NCI-H1694 (cell line): ENCODE data around the gene STEEP1.

Source experiments
- DNase-seq: peaks from one replicate; lab custom pipeline; 2025; lab: John Stamatoyannopoulos, UW

Gene STEEP1

GRCh38 chrX:119565107-119565663, at the start of gene STEEP1:
STEEP1 (minus strand) TSS chrX:119565409; CDS start chrX:119565355, 54 bp downstream.
- peak; percentile 92 for DNase-seq

GRCh38 chrX:119614776-119615175, 49.6 kb upstream of the STEEP1 start:
- DNase-seq = no peak

GRCh38 chrX:119607018-119607389, 41.8 kb upstream of the STEEP1 start:
- DNase-seq = no peak

- peak; percentile 78 for DNase-seq
These were observed 41.2 kb upstream of the STEEP1 start, which contains the start of gene NKRF for GRCh38 chrX:119606280-119607017. NKRF (minus strand) TSS chrX:119606424.

- no peak for DNase-seq
These were observed 40.5 kb upstream of the STEEP1 start for GRCh38 chrX:119605464-119606279.

- DNase-seq = no peak
These were observed 39.7 kb upstream of the STEEP1 start for GRCh38 chrX:119604766-119605463.

- no peak for DNase-seq
These were observed 37.6 kb upstream of the STEEP1 start for GRCh38 chrX:119602701-119603255.

GRCh38 chrX:119589810-119590209, 24.6 kb upstream of the STEEP1 start:
- DNase-seq = no peak

GRCh38 chrX:119583431-119584059, 18.3 kb upstream of the STEEP1 start:
- no peak for DNase-seq

- no peak for DNase-seq
These were observed 14.2 kb upstream of the STEEP1 start for GRCh38 chrX:119579414-119579813.

GRCh38 chrX:119574394-119575266, 9.4 kb upstream of the STEEP1 start, which contains the start of gene UBE2A:
UBE2A (plus strand) TSS chrX:119574563; CDS start chrX:119574712, 149 bp downstream.
- peak; percentile 80 for DNase-seq

GRCh38 chrX:119573840-119574393, 8.7 kb upstream of the STEEP1 start:
- no peak for DNase-seq

- DNase-seq = no peak
These were observed 8.0 kb upstream of the STEEP1 start for GRCh38 chrX:119573222-119573621.

GRCh38 chrX:119570351-119570835, 5.2 kb upstream of the STEEP1 start:
- DNase-seq = no peak

- no peak for DNase-seq
These were observed 12.7 kb downstream of the STEEP1 start for GRCh38 chrX:119552508-119552907.

GRCh38 chrX:119549327-119550016, 15.7 kb downstream of the STEEP1 start:
- DNase-seq = no peak

- no peak for DNase-seq
These were observed 24.0 kb downstream of the STEEP1 start for GRCh38 chrX:119541188-119541587.

- DNase-seq = no peak
These were observed 25.3 kb downstream of the STEEP1 start for GRCh38 chrX:119539872-119540271.

GRCh38 chrX:119537487-119537886, 27.7 kb downstream of the STEEP1 start:
- no peak for DNase-seq
